ENCODE measurements around the gene CELF3. TPM values are rescaled to one million over a fixed set of nuclear protein-coding genes. Genes with fewer than 3 reads are reported as not detected.
"Not testable (repeated sequence)": the region's sequence is repeated elsewhere in the genome, so short reads cannot be mapped to it uniquely, and the experiment has no call there.

The CELF3 gene
- total RNA-seq, 1 donor from 2014 or later = not detected

GRCh38 chr1:151684128-151684527 lies 32.5 kb downstream of the CELF3 start:
- TF ChIP-seq, protein P1, sequence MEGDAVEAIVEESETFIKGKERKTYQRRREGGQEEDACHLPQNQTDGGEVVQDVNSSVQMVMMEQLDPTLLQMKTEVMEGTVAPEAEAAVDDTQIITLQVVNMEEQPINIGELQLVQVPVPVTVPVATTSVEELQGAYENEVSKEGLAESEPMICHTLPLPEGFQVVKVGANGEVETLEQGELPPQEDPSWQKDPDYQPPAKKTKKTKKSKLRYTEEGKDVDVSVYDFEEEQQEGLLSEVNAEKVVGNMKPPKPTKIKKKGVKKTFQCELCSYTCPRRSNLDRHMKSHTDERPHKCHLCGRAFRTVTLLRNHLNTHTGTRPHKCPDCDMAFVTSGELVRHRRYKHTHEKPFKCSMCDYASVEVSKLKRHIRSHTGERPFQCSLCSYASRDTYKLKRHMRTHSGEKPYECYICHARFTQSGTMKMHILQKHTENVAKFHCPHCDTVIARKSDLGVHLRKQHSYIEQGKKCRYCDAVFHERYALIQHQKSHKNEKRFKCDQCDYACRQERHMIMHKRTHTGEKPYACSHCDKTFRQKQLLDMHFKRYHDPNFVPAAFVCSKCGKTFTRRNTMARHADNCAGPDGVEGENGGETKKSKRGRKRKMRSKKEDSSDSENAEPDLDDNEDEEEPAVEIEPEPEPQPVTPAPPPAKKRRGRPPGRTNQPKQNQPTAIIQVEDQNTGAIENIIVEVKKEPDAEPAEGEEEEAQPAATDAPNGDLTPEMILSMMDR (conservative IDR thresholded peaks at IDR 0.05; ENCODE audit: low read depth, low read length) = no peak
- no peak overlapping the region for H3K4me3 ChIP-seq (ENCODE audit: low read depth, low read length)
- no peak for DNase-seq (ENCODE audit: low read depth)

- H3K4me3 ChIP-seq (ENCODE audit: low read depth, low read length); DNase-seq (ENCODE audit: low read depth): not testable (repeated sequence)
Measured at GRCh38 chr1:151682901-151683300, 33.7 kb downstream of the CELF3 start.

GRCh38 chr1:151681923-151682322 lies 34.7 kb downstream of the CELF3 start:
- DNase-seq (ENCODE audit: low read depth) = no peak
- H3K4me3 ChIP-seq (ENCODE audit: low read depth, low read length) = no peak overlapping the region
- TF ChIP-seq, protein P1 (conservative IDR thresholded peaks at IDR 0.05; ENCODE audit: low read depth, low read length) = no peak

GRCh38 chr1:151680826-151681225 lies 35.8 kb downstream of the CELF3 start:
- TF ChIP-seq, protein P1 (conservative IDR thresholded peaks at IDR 0.05; ENCODE audit: low read depth, low read length) = no peak
- H3K4me3 ChIP-seq (ENCODE audit: low read depth, low read length) = no peak overlapping the region
- peak; percentile 81 for DNase-seq (ENCODE audit: low read depth)

DNA sequence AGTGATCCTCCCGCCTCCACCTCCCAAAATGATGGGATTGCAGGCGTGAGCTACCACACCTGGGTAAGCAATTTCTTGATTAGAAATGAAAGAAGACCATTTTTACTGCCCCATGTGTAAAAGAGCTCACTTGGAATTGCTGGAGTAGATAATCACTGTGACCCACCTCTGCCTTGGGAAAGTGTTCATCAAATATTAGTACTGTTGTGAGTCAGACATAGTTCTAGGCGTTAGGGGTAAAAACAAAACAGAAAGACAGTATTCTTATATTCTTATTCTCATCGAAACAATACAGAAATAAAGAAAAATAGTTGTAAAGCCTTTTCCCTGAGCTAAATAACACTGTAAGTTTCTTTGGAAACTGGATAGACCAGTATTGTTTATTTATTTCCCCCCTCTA lies 36.2 kb downstream of the CELF3 start:
- no peak overlapping the region for H3K4me3 ChIP-seq (ENCODE audit: low read depth, low read length)
- DNase-seq (ENCODE audit: low read depth) = no peak
- TF ChIP-seq, protein P1 (conservative IDR thresholded peaks at IDR 0.05; ENCODE audit: low read depth, low read length) = no peak

- no peak overlapping the region for H3K4me3 ChIP-seq (ENCODE audit: low read depth, low read length)
- TF ChIP-seq, protein P1 (conservative IDR thresholded peaks at IDR 0.05; ENCODE audit: low read depth, low read length) = no peak
- DNase-seq (ENCODE audit: low read depth) = no peak
Measured at GRCh38 chr1:151673407-151673806, 43.2 kb downstream of the CELF3 start.

- H3K4me3 ChIP-seq (ENCODE audit: low read depth, low read length); DNase-seq (ENCODE audit: low read depth): not testable (repeated sequence)
Measured at GRCh38 chr1:151670036-151670675, 46.4 kb downstream of the CELF3 start.

DNA sequence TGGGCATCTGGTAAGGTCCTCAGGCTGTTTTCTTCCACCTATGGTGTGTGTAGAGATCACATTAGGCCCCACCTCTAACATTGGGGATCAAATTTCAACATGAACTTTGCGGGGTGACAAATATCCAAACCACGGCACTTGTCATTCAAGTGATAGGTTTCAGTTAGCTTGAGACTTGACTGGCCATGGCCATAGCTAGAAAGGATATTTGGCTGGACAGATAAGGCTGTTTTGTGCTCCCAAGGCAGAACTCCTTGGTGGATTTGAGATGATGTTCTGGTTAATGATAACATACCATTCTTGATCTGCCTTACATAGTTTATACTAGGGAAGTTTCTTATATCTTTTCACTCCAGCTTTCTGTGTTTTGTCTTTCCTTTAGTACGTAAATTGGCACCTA lies 48.5 kb downstream of the CELF3 start:
- H3K4me3 ChIP-seq (ENCODE audit: low read depth, low read length) = no peak overlapping the region
- TF ChIP-seq, protein P1 (conservative IDR thresholded peaks at IDR 0.05; ENCODE audit: low read depth, low read length) = no peak
- no peak for DNase-seq (ENCODE audit: low read depth)
